ENCODE results near the gene NHLRC1. TPM values are rescaled to one million over a fixed set of nuclear protein-coding genes. Genes with fewer than 3 reads are reported as not detected.

The NHLRC1 gene
- polyA plus RNA-seq, 3 donors, result 2.0 to 2.6 (median 2.3) TPM

- no peak for DNase-seq (ENCODE audit: extremely low read depth in 1 of 11, low read depth in 9 of 11, low spot score in 4 of 11)
Measured at GRCh38 chr6:18100296-18100695, 22.2 kb downstream of the NHLRC1 start.

GRCh38 chr6:18099511-18099910, 23.0 kb downstream of the NHLRC1 start:
- no peak for DNase-seq (ENCODE audit: extremely low read depth in 1 of 11, low read depth in 9 of 11, low spot score in 4 of 11)

DNA sequence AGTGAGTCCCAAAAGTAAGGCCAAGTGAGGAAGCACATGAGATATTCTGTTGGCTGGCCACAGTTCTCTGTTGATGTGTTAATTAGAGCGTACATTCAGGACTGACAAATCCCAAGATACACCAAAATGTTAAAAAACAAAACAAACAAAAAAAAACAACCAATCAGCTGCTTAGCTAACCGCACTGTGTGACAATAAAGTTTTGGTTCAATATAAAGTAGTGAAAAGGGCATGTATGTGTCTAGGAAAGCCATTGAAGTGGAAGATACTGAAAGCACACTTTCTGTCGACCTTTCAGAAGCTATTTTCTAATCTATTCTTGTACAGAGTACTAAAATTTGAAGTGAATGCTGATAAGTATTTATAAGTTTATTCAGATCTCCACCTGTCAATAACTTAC, 26.1 kb downstream of the NHLRC1 start:
- no peak for DNase-seq (ENCODE audit: extremely low read depth in 1 of 11, low read depth in 9 of 11, low spot score in 4 of 11)

- DNase-seq (ENCODE audit: extremely low read depth in 1 of 11, low read depth in 9 of 11, low spot score in 4 of 11), result no peak
Measured at GRCh38 chr6:18091382-18091781, 31.1 kb downstream of the NHLRC1 start.

DNA sequence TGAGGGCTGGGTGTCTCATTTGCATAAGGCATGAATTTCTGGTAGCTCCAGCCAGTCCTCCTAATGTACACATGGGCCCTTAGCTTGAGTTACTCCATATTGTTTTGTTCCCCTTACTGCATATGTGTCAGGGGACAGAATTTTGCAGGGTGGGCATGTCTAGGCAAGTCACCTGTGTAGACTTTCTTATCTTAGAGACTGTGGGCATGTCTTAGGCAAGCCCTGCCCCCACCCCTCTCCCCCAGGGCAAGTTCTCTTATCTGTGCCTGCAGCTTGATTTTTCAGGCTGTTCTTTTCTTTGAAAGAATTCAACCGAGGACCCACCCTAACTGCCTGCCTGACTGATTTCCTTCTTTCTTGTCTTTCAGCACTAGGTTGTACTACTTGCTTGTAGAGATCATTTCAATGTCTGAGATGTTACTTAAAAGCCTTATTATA, 32.1 kb downstream of the NHLRC1 start:
- no peak for DNase-seq (ENCODE audit: extremely low read depth in 1 of 11, low read depth in 9 of 11, low spot score in 4 of 11)

- DNase-seq (ENCODE audit: extremely low read depth in 1 of 11, low read depth in 9 of 11, low spot score in 4 of 11), result no peak
Measured at GRCh38 chr6:18088419-18089296, 33.8 kb downstream of the NHLRC1 start.

DNA sequence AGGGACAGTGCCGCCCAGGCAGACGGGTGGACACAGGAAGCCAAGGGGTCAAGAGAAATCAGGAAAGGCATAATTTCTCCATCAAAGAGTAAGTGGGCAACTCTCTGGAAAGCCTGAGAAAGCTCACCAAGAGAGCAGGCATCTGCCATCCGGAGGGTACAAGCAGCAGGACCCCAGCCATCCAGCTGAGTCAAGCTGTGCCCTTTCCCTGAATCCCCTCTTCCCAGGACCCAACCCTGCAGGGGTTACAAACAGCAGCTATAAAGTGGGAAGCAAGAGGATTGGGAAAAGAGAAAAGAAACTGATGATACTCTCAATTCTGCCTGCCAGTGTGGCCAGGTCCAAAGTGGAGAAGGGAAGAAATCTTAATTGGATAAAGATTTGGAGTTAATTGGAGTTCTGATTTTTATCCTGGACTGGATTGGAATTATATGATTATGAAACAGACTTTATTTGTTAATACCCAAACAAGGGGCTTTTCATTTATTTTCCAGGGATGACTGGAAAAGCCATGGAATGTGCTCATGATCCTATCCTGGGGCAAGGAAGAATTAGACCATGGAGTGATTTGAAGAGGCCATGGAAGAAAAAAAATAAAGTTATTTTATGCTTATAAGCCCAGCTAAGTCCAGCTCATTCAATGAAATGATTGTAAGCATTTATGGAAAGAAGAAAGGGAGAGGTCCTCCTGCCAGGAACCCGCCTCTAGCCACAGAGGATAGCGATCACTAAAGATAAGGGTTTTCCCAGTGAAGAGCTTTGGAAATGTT, 34.9 kb downstream of the NHLRC1 start:
- no peak for DNase-seq (ENCODE audit: extremely low read depth in 1 of 11, low read depth in 9 of 11, low spot score in 4 of 11)

- no peak for DNase-seq (ENCODE audit: extremely low read depth in 1 of 11, low read depth in 9 of 11, low spot score in 4 of 11)
Measured at GRCh38 chr6:18081025-18081668, 41.3 kb downstream of the NHLRC1 start.

DNA sequence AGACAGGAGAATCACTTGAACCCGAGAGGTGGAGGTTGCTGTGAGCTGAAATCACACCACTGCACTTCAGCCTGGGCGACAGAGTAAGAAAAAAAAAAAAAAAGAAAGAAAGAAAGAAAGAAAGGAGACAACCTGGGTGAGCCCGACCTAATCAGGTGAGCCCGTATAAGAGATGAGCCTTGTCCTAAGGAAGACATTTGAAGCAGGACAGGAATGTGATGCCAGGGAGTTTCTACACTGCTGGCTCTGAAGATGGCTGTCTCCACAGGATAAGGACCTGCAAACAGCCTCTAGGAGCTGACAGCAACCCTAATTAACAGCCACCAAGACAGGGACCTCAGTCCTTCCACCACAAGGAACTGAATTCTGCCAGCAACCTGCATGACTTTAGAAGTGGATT, 41.9 kb downstream of the NHLRC1 start:
- no peak for DNase-seq (ENCODE audit: extremely low read depth in 1 of 11, low read depth in 9 of 11, low spot score in 4 of 11)

DNA sequence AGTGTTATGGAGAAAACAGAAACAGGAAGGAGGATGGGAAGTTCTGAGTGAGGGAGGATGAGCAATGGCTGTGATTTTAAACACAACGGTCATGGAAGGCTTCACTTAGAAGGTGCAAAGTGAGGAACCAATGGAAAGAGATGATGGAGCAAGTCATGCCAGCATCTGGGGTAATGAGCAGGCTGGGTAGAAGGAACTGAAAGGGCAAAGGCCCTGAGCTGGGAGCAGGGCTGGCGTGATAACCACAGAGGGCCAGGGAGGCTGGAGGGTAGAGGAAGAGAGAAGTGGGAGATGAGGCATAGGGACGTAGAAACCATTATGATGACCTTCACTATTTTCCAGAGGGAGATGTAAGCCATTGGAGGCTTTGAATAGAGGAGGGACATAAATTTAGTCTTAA, 43.6 kb downstream of the NHLRC1 start:
- no peak for DNase-seq (ENCODE audit: extremely low read depth in 1 of 11, low read depth in 9 of 11, low spot score in 4 of 11)

DNA sequence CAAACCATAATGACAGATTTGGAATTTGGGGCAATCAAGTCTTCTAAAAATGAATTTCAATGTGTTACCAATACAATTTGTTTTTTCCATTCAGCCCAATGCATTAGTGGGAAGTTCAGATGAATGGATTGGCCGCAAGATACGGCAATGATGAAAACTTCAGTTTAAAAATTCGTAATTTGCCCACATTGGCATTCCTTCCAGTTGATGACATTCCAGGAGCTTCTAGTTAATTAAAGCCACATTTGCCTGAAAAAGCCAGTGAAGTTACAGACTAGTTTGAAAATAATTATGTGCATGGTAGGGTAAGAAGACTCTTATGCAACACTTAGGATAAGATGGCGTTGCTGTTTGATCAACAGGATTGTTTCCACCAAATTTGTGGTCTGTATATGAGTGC, 46.2 kb downstream of the NHLRC1 start:
- no peak for DNase-seq (ENCODE audit: extremely low read depth in 1 of 11, low read depth in 9 of 11, low spot score in 4 of 11)

DNA sequence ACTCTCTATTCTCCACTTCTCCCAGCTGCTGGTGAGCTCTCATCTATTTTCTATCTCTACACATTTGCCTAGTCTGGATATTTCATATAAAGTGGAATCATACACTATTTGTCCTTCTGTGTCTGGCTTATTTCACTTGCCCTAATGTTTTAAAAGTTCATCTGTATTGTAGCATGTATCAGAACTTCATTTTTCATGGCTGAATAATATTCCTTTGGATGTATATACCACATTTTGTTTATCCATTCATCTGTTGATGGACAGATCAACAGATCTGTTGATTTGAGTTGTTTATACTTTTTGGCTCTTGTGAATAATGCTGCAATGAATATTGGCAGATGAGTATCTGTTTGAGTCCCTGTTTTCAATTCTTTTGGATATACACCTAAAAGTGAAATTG, 49.6 kb downstream of the NHLRC1 start:
- no peak for DNase-seq (ENCODE audit: extremely low read depth in 1 of 11, low read depth in 9 of 11, low spot score in 4 of 11)

DNA sequence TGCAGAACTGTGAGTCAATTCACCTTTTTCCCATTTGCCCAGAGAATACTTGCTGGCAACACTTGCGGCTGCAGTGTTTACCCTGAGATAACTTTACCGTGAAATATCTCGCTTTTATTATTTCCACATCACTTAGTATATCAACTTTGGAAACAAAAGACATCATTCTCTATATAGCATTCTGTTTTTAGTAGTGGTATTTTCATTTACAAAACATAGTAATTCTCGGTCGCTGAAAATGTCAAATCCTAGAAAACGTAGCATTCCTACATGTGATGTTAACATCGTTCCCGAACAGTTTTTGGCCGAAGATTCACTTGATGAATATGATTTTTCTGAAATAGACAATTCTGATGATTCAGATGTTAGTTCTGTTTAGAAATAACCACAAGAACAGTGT, 52.0 kb downstream of the NHLRC1 start:
- DNase-seq (ENCODE audit: extremely low read depth in 1 of 11, low read depth in 9 of 11, low spot score in 4 of 11), result no peak

Other genes with a start within 250 kb of the NHLRC1 start
- gene KIF13A, start 135.0 kb downstream of the NHLRC1 start, polyA plus RNA-seq (ENCODE audit: insufficient read length in 3 of 3), result 10 to 100 TPM; 34.1 to 40.0 (median 34.6) TPM
- 10 to 100 TPM; 23.4 to 28.5 (median 25.4) TPM for gene TPMT, start 32.4 kb upstream of the NHLRC1 start, polyA plus RNA-seq (ENCODE audit: insufficient read length in 3 of 3)
- gene KDM1B, start 32.7 kb upstream of the NHLRC1 start, polyA plus RNA-seq (ENCODE audit: insufficient read length in 3 of 3), result 10 to 100 TPM; 19.6 to 20.5 (median 20.3) TPM
- gene DEK, start 141.9 kb upstream of the NHLRC1 start, polyA plus RNA-seq (ENCODE audit: insufficient read length in 3 of 3), result 100 to 1,000 TPM; 203 to 267 (median 223) TPM

Measured in renal cortex interstitium (tissue), 11 donors.